Globus pallidus (tissue), 1 donor: Measurements from ENCODE around the gene ITFG2.
"Not testable (repeated sequence)": the region's sequence is repeated elsewhere in the genome, so short reads cannot be mapped to it uniquely, and the experiment has no call there.

Experiments used
- DNase-seq: peaks from one replicate; pipeline ENCODE4 v3.0.0-alpha.2; 2015; ENCODE audit warnings: low spot score

Gene ITFG2

DNA sequence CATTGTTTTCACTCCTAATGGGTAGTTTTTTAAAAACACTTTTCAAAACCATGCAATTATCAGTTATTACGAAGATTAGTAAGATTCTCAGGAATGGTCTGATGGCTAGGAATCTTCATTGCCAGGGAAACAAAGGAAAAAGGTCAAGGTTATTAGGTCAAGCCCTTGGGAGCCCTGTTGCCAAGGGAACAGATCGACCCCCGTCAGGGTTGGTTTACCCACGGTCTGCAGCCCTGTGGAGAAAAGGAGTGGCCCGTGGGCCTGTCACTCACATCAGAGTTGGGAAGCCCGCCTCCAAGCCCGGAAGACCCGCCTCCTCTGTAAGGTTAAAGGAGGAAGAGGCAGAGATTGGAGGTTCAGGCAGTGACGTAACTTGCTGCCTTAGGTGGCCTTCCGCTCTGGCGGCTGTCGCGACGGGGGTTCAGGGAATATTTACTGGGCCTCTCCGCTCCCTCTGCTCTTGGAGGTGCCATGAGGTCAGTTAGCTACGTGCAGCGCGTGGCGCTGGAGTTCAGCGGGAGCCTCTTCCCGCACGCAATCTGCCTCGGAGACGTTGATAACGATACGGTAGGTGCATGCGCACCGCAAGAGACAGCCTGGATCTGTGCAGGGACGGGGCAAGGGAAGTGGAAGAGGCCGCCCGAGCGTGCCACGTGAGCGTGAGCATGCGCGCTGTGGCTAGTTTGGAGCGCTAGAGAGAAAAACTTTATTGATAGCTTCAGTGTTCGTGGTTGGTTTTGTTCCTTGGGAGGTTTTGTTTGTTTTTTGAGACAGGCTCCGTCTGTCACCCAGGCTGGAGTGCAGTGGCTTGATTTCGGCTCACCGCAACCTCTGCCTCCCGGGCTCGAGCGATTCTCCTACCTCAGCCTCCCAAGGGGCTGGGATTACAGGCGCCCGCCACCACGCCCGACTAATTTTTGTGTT lies at the start of gene ITFG2:
TSS of gene ITFG2 (plus strand) at position 379 of the 924 bp plus-strand sequence. CDS start at position 472, 93 bp downstream.
- DNase-seq: peak; percentile 99

DNA sequence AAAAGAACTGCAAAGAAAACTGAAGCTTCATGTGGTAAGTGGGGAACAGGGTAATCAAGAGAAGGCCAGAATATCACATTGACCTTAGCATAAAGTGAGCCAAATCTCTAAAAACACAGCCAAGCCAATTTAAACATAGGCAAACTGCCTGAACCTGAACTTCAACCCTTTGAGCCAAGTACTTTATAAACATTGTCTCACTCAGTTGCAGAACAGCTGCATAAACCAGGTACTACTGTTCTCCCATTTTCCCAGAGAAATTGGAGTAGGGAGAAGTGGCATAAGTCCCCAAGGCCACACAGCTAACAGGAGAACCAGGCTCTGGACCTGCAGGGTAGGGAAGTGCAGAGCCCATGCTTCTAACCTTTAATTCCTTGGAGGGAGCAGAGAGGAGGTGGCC lies 48.1 kb upstream of the ITFG2 start:
- DNase-seq: no peak

DNA sequence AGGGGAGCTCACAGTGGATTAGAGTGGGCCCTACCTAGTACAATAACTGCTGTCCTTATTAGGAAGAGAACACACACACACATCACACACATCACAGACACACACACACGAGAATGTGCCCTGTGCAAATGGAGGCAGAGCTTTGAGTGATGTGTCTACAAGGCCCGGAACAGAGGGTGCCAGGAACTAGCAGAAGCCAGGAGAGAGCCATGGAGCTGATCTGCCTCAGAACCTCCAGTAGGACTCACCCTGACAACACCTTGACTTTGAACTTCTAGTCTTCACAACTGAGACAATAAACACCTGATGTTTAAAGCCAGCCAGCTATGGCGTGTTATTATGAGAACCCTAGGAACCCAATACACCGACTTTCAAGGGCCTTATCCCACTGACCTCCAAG lies 47.4 kb upstream of the ITFG2 start:
- DNase-seq: no peak

DNA sequence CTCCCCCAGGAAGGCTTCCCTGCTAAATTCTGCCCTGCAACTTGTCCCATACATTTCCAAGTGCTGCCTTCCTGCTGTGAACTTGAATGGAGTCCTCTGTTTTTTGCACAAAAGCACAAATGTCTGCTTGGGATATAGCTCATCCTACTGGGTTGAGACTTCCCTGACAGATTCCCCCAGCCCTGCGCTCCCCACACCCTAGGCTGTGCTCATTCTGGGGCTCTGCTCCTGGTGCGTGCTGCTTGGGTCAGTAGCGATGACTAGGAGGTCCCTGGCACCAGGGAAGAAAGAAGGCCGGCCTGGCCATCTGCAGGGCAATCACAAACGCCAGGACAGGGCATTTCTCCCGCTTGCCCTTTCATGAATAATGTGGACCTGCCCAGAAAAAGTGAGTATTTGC lies 46.9 kb upstream of the ITFG2 start:
- DNase-seq: no peak

DNA sequence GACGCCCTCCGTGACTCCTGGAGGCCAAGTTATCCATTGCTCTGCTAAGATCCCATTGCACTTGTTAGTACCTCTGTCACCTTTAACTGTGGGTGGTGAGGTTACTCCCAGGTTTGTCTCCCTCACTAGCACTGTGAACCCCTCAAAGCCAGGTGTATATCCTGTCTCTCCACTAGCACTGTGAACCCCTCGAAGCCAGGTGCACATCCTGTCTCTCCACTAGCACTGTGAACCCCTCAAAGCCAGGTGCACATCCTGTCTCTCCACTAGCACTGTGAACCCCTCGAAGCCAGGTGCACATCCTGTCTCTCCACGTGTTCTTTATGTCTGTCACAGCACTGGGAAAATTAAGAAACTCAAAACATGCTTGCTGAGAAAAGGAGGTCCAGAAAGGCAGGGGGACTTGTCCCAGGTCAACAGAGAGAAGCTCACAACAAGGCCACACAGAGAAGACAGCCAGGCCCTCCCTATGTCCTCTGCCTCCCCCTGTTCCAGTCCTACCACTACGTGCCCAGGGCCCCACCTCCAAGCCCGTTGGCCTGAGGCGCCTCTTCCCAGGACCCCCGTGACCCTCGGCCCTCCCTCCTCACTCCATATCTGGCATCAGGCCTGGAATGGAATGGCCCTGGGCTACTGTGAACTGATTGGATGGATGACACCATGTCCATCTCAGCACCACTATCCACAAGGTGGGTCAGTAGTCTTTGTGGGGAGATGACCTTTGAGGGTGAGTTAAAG lies 44.1 kb upstream of the ITFG2 start:
- no peak for DNase-seq

DNA sequence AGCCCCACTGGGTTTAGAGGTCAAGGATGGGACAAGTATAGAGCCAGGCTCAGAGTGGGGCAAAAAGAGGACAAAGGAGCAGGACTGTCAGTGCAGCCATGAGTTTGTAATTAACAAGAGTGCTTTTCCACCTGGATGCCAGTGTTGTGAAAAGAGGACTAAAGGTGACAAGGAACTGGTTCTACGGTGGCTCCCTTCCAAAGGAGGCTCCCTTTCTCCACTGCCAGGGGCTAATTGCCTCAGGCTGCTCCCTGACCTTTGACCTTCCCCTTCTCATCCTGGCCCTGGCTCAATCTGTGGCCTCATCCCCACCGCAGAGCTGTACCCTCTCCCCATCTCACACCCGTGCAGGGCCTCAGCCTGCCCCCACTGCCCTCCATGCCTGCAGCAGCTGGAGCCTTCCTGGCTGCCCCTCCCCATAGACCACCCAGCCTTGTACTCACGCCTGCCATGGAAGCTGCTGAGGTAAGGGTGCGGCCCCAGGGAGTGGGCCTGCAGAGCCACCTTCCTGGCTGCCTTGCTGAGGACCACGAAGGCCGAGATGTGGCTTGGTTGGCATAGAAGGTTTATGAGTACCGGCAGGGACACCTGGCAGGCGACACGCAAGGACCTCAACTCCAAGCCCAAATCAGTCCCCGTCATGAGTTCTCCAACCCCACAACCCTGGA lies 42.5 kb upstream of the ITFG2 start:
- no peak for DNase-seq

DNA sequence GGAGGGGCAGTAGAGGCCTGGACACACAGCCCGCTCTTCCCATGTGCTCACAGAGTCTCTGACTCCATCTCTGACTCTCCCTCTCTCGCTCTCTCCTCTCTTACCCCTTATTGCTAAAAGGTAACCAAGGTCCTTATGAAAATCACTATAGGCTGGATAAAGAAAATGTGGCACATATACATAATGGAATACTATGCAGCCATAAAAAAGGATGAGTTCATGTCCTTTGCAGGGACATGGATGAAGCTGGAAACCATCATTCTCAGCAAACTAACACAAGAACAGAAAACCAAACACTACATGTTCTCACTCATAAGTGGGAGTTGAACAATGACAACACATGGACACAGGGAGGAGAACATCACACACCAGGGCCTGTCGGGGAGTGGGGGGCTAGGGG lies 41.9 kb upstream of the ITFG2 start:
- not testable (repeated sequence) for DNase-seq

DNA sequence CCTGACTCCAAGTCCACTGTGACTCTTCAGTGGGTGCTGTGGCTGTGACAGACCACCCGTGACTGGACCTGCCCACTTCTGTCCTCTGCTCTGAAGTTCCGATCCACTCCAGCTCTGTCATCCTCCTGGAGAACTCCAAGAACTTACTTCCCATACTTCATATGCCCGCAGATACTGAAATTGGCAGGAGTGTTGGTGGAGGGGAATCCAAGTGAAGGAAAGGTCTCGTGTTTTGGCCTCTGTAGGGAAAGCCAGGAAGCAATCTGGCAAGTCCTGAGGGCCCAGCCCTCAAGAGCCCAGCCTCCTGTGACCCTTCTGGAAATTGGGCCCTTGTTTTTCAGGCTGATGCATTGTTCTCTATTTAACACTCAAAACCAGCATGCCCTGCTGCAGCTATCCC lies 40.1 kb upstream of the ITFG2 start:
- DNase-seq: no peak

DNA sequence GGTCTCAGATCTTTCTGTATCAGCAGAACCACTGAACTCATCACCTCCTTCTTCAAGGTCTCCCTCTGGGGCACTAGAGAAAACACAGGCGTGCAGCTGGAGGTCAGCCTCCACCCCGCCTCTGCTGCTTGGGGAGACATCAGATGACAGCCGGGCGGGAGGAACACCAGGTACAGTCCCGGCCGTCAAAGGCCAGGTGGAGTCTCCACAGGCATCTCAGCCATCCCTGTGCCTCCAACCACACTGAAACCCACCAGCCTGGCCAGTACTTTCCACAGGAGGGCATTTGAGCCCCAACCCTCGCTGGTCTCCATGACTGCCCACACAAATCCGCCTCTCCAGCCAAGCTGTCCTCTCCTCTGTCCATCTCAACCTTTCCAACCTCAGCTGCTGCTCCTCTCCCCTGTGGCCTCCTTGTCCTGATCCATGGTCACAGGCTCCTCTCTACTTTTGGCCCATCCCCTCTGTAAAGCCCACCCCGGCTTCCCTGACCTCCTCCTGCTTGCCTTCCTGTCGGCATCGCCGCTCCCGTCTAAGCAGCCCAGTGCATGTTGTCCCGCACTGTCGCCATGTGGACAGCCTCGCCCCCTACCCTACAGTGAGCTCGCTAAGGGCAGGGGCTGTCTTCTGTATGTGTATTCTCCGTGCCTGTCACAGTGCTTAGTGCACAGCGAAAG lies 39.1 kb upstream of the ITFG2 start:
- no peak for DNase-seq

DNA sequence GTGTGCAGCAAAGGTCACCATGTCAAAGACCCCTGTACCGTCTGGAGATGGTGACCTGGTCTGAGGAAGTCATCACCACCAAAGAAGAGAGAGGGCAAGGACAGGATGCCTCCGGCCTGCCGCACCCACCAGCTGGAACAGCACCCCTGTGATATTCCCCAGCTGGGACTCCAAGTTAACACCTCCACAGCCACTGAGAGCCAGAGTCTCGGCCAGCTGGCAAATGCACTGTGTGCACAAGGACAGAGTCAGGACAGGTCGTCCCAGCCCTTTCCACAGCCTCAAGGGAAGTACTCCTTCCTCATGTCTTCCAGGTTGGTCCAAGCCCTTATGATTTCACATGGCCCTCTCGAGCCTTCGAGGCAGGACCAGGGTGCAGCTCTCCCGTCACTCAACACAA lies 37.0 kb upstream of the ITFG2 start:
- no peak for DNase-seq

DNA sequence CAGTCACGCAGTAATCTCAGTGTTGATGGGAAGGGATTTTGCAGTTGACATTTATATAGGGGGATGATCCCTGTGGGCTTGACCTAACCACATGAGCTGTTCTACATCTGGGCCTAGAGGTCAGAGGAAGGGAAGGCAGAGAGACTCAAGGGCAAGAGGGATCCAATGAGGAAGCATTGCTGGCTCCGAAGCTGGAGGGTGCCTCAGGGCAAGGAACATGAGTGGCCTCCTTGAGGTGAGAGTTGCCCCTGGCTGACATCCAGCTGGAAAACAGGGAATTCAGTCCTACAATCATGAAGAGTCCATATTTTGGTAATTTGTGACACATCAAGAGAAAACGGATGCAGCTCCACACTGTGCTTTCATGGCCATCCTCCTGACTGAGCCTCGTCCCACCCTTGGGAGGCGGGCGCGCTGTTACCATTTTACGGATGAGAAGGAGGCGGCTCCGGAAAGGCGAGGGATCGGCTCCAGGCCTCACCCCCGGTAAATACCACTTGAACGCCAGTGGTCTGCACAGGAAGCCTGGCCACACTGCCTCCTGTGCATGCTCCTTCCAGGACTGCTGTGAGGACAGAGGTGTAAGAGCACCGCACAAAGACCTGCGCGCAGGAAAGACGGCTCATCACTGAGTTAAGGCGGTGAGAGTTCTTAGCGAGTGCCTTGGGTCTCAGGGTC lies 36.2 kb upstream of the ITFG2 start:
- no peak for DNase-seq

DNA sequence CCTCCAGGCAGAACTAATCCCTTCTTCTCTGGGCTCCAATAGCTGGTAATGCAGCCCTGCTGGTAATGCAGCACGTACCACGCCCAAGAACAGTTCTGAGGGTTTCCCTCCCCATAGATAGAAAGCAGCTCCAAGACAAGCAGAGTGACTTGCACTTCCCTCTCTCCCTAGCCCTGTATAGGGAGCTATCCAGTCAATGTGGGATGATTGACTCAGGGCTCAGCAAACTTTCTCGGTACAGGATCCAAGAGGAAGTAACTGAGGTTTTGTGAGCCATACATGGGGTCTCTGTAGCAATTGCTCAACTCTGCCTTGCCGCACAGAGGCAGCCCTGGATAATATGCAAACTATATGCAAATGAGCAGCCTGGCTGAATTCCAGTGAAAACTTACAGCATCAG lies 33.2 kb upstream of the ITFG2 start:
- DNase-seq: no peak

DNA sequence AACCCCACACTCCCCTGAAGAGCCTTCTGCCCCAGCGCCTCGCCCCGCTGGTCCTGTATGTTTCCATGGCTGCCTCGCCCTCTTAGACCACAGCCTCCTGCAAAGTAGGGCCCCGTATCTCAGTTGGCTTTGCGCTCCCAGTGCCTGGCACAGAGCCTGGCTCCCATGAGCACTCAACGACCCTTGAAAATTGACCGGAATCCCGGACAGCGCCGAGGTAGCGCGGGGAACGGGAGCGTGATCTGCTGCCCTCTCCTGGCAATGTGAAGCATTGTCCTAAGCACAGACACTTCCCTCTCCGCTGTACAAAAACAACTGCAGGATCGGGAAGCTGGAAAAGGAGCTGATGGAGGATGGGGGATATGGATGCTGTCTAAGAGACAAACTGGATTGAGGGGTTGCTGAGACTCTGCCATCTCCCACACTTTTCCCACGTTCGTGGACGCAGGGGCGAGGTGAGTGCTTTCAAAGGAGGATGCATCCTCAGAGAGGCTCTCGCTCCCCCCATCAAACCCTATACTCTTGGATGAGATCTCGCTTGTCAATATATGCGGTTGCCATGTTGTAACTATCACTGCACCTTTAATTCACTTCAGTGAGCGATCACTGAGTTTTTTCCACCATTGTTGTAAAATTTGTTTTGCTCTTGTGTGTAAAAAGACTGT lies 28.4 kb upstream of the ITFG2 start:
- peak; percentile 56 for DNase-seq

DNA sequence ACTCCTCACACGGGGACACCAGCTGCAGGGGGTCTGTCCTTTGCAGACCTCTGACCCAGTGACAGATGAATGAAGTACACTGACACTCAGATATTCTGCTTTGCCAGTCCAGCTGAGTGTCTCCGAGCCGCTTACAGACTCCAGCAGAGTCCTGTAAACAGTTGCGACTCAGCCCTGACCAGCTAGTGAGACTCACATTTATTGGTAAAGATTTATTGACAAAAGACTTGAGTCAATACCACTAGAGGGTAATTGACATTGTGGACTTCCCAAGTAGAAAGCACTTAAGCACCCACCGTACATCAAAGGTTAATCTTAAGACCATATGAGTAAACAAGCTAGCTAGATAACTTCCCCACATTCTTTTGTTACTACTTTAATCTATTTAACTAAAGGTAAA lies 27.5 kb upstream of the ITFG2 start:
- DNase-seq: no peak

DNA sequence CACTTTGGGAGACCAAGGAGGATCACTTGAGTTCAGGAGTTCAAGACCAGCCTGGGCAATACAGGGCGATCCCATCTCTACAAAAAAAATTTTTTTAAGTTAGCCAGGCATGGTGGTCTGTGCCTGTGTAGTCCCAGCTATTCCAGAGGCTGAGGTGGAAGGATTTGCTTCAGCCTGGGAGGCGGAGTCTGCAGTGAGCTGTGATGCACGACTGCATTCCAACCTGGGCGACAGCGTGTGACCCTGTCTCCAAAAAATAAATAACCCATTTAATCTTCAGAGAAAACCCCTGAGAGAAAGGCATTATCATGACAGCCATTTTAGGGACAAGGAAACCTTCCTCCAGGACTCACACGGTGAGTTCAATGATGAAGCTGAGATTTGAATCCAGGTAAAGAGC lies 21.4 kb upstream of the ITFG2 start:
- DNase-seq: no peak

DNA sequence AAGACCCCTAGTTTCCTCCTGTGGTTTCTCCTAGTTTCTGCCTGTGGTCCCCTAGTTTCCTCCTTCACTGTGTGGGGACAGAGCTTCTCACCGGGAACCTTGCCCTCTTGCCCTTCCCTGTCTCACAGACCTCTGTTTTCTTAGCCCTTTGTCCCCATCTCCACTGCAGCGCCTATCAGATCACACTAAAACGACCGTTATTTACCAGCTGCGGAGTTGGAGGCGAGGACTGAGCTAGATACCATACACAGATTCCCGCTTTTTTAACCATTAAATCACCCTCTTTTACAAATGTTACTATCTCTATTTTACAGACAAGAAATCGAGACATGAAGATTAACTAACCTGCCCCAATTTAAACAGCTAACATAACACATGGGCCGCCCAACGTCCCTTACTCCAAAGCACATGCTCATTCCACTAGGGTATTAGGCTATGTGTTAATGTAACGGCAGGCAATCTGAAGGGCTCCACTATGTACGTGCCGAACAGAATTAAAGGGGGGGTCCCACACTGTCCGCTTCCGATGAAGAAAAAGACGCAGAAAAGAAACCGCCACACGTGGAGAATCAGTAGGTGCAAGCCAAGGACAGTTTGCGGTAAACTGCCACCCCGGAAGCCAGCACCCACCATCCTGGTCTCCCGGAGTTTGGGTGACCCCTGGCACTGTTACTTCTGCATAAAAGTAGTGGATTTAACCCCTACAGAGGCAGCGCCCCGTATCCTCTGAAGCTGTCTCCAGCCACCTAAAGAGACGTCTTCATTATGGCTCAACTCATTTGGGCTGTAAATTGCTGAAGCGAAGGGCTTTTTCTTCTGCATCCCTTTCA lies 19.6 kb upstream of the ITFG2 start:
- DNase-seq: no peak

DNA sequence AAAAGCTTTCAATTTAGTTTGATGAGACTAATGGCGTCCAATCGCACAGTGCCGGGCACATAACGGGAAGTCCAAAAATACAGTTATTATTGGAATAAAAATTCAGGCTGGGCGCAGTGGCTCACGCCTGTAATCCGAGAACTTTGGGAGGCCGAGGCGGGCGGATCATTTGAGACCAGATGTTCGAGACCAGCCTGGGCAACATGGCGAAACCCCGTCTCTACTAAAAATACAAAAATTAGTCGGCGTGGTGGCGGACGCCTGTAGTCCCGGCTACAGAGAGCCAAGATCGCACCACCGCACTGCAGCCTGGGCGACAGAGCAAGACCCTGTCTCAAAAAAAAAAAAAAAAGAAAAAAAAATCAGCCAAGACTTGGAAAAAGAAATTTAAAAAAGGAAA lies 18.9 kb upstream of the ITFG2 start:
- DNase-seq: no peak

DNA sequence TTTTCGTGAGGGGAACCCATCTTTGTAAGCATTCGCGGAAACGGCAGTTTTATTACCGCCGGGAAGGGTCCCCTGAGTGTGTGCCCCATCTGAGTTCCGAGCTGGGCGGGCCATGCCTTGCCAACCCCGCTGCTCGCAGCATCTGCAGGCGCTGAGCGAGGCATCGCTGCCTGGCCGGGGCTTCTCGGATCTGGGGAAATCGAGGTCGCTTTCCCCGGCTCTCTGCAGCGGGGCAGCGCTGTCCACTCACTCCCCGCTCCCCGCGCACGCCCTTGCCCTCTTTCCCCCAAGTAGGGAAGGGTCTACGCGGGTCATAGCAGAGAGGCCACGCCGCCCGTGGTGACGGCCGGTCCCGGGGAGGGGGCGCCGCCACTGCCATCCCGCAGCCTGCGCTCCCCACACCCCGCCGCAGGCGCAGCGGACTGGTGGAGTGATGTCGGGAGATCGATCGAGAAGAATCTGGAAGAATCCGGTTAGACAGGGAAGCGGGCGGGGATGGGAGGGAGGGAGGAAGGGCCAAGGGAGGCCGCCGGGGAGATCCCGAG lies 18.2 kb upstream of the ITFG2 start:
- DNase-seq: peak; percentile 77

DNA sequence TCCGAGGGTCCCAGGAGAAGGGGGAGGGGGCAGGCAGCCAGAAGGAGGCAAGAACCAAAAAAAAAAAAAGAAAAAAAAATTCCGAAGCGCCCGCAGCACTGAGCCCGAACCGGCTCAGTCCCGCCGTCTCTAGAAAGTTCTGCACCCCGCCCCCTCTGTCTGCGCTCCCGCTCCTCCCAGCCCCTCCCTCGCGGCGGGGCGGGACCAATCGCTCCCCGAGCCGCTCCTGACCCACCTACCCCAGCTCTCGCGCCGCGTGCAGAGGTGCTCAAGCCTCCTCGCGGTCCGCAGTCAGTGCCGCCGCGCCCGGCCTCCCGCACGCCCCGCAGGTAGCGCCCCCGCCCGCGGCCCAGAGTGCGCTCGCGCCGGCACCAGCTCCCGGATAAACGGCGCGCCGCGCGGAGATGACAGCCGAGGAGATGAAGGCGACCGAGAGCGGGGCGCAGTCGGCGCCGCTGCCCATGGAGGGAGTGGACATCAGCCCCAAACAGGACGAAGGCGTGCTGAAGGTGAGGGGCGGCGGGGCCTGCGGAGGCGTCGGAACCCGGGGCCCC lies 17.7 kb upstream of the ITFG2 start, which contains the start of gene FKBP4:
TSS of gene FKBP4 (plus strand) at position 235 of the 554 bp plus-strand sequence. CDS start at position 405, 170 bp downstream.
- peak; percentile 93 for DNase-seq
